22Rv1 (cell line): ENCODE measurements around the gene FANCI.

ENCODE experiments used
- H3K27ac ChIP-seq: fragments of 450-650 bp; 2 replicates; pipeline ENCODE4 v1.5.1; 2017
- ZFX ChIP-seq: fragments of 450-650 bp; IDR thresholded peaks from 2 replicates; pipeline ENCODE4 v1.6.1; 2017; ENCODE audit warnings: antibody characterized with exemption, borderline replicate concordance
- TF ChIP-seq, protein P1 (sequence below): fragments of 450-650 bp; IDR thresholded peaks from 2 replicates; pipeline ENCODE4 v1.5.1; 2017; ENCODE audit warnings: mild to moderate bottlenecking

FANCI gene

DNA sequence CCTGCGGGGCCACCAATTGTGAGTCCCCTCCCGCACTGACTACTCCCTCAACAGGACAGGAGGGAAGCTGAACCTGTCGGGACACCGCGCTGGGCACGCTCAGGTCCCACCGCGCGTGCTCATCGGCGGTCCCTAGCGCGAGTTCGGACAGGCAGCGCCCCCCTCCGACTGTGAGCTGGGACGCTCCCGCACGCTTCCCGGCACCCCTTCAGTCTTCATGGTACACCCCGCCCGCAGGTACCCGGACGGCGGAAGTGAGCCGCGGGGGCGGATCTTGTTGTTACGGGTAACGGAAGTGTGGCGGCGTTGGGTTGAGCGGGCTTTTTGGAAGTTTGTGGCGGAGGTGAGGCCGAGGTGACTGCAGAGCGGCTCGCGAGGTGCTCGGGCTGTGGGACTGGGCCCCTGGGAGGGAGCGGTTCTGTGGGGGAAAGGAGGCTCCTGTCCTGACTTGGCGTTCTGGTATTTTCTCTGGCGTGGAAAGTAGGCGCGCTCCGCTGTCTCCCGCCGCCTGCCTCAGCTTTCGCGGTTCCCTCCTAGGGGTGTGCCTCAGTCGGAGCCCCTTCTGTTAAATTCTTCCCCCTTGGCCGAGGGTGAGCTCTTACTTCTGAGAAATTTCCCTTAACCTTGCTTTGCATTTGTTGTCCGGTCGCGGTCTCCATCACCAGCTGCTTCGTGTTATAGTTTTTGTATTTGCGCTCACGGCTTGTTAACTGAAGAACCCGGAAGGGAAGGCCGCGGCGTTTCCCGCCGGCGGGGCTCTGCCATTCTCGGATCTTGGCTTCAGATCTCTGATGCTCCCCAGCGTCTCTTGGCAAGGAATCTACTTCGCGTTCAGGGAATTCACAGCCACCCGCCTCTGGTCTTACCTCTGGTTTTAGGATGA, at the start of gene FANCI:
Gene FANCI (plus strand): TSS at position 289 of the 883 bp plus-strand sequence. CDS start 3,669 bp downstream, outside the sequence.
- H3K27ac ChIP-seq: peak within 1 kb of the TSS; percentile 77
- no peak for TF ChIP-seq ZFX
- TF ChIP-seq, protein P1, sequence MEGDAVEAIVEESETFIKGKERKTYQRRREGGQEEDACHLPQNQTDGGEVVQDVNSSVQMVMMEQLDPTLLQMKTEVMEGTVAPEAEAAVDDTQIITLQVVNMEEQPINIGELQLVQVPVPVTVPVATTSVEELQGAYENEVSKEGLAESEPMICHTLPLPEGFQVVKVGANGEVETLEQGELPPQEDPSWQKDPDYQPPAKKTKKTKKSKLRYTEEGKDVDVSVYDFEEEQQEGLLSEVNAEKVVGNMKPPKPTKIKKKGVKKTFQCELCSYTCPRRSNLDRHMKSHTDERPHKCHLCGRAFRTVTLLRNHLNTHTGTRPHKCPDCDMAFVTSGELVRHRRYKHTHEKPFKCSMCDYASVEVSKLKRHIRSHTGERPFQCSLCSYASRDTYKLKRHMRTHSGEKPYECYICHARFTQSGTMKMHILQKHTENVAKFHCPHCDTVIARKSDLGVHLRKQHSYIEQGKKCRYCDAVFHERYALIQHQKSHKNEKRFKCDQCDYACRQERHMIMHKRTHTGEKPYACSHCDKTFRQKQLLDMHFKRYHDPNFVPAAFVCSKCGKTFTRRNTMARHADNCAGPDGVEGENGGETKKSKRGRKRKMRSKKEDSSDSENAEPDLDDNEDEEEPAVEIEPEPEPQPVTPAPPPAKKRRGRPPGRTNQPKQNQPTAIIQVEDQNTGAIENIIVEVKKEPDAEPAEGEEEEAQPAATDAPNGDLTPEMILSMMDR: peak; percentile 75

DNA sequence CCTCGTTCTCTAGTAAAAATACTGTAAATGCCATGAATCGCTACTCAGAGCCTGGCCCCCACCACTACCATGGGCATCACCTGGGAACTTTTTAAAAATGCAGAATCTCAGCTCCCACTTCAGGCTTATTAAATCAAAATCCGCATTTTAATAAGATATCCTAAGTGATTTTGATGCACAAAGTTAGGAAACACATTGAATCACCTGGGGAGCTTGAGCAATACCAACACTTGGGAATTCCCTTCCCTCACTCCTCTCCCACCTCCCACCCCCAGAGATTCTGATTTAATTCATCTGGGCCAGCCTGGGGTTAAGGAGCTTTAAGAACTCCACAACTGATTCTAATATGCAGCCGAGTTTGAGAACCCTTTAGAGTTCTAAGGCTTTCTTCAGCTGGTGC, 49.2 kb upstream of the FANCI start:
- H3K27ac ChIP-seq: no peak overlapping the region

DNA sequence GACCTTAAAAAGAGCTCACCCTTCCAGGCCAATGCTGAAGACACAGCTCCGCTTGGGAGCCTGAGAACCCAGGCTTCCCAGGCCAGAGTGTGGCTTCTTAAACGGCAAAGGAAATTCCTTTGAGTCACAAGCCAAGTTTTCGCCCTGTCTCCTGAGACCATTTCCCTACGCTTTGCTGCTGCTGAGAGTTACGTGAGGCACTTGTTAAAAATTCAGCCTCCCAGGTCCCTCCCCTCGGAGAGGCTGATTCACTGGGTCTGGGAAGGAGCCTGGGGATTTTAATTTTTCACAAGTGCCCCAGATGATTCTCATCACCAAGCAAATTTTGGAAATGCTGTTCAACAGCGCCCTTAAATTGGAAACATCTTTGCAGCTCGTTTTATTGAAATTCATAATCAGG, 47.9 kb upstream of the FANCI start:
- no peak for TF ChIP-seq ZFX
- TF ChIP-seq, protein P1: no peak
- H3K27ac ChIP-seq: no peak overlapping the region

More for the DNA sequence above, 49.2 kb upstream of the FANCI start:
- TF ChIP-seq, protein P1: no peak
- no peak for TF ChIP-seq ZFX

DNA sequence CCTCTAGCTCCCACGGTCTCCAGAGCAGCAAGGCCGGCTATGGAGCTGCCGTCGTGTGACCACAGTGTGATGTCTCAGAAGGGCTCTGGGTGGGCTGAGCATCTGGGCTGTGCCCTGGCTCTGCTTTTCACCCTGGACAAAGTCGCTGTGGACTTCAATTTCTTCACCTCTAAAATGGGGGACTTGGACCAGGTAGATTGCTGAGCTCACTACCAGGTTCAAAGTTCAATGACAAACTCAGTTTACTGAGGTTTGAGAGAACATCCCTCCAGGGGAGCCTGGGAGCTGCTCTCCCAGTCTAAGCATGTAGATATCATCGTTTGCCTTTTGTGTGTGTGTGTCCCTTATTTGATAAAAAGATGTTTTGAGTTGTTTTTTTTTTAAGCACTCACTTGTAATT, 47.5 kb upstream of the FANCI start:
- TF ChIP-seq ZFX: no peak
- TF ChIP-seq, protein P1: no peak
- H3K27ac ChIP-seq: no peak overlapping the region

DNA sequence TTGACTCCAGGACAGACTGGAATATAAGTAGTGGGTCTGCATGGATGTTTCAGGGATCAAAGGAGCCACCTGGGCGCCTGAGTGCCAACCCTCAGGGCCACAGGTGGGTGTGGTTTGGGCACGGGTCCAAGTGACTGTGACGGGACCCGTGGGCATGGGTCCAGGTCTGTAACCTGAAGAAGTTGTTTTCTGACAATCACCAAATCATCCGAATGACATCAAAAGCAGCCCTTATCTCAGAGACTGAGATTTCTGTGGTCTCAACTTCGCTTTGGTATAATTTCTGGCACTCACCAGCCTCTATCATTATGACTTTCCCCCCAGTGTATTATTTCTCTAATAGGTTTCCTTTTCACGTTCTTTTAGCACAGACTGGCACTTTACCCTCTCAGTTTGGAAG, 46.8 kb upstream of the FANCI start:
- no peak overlapping the region for H3K27ac ChIP-seq
- no peak for TF ChIP-seq ZFX
- TF ChIP-seq, protein P1: no peak

DNA sequence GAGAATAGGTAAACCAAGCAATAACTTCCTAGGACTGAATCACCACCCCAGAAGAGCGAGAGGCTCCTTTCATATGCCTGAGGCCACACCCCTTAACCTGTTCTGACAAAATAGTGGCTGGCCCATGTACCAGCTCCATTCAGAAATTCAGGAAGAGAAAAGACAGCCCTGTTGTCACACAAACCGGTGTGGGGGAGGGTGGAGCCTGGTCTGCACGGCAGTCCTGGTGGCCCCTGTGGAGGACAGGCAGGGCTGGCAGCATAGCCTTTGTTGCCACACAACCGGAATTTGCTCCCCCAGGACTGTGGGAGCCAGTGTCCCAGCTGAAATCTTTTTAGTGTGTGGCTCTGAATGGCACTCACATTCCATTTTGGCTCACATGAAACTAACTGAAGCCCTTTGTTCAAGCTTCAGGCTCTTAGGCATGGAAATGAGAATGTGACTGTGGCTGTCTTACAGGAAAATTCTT, 46.2 kb upstream of the FANCI start:
- no peak for TF ChIP-seq ZFX
- TF ChIP-seq, protein P1: no peak
- no peak overlapping the region for H3K27ac ChIP-seq

DNA sequence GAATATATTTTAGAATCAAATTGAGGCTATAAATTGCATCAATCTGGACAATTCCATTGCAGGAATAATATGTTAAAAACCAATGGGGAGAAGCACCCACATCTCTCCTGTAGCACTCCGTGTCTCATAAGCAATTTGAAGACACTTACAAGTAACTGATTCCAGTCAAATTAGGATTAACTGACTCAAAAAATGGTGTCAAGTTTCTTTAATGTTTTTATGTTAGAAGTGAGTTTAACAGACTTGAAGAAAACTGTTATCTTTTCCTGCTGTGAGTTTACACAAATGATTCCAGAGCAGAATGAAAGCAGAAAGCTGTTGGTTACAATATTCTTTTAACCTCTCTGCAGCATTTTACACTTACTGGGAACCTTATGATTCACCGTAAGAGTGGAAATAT, 45.6 kb upstream of the FANCI start:
- no peak overlapping the region for H3K27ac ChIP-seq
- TF ChIP-seq, protein P1: no peak
- TF ChIP-seq ZFX: no peak
